HepG2 (cell line): Measurements from ENCODE around the gene COL9A1. TPM values are rescaled to one million over a fixed set of nuclear protein-coding genes. Genes with fewer than 3 reads are reported as not detected.

Experiments used
- ATAC-seq: fragments of 200-7000 bp; cut with Tn5 transposase; 3 replicates; pipeline ENCODE4 v1.9.1; 2020; ENCODE audit warnings: mild to moderate bottlenecking, moderate library complexity
- BruUV-seq: library from RNA; stranded (reverse); fragments of 400-500 nt; replicated peaks from 2 replicates; lab custom pipeline; 2021; lab: Mats Ljungman, UMichigan
- CTCF ChIA-PET: fragments of 300-600 bp; formaldehyde crosslinking; extraction: SDS; loops from one replicate; lab custom pipeline; 2021; ENCODE audit warnings: low total read pairs, inconsistent platforms, low intra/inter-chr PET ratio; lab: Yijun Ruan, JAX
- POLR2A ChIA-PET: fragments of 350-600 bp; sonication (Branson Sonifier 250); formaldehyde crosslinking; loops from one replicate; lab custom pipeline; 2020; ENCODE audit warnings: antibody characterized with exemption, inconsistent platforms; lab: Yijun Ruan, JAX
- DNase-seq: peaks from one replicate; pipeline ENCODE4 v3.0.0-alpha.2; 2015; ENCODE audit warnings: low spot score
- FAIRE-seq: peaks from 3 replicates; lab custom pipeline; 2011; peaks lifted over from hg19 to GRCh38; lab: Jason Lieb, UNC
- H2AFZ ChIP-seq: one replicate; pipeline ENCODE4 v1.6.1; 2011; ENCODE audit warnings: low read length, inconsistent platforms
- H3K27ac ChIP-seq: fragments of 300-600 bp; 3 replicates; pipeline ENCODE4 v1.8.0; 2011; ENCODE audit warnings: mixed run types, mild to moderate bottlenecking, mixed read lengths, low read length, inconsistent platforms; ENCODE audit not compliant: insufficient read depth; ENCODE audit errors: extremely low read length
- H3K27me3 ChIP-seq, 2 experiments: fragments of 200-600 bp in 1 of 2; 2 replicates in 1 of 2; 3 replicates in 1 of 2; pipeline versions ENCODE4 v1.6.0 to v1.8.0; 2011; ENCODE audit warnings: low read length in 2 of 2, mild to moderate bottlenecking in 2 of 2, moderate library complexity in 2 of 2, inconsistent platforms in 1 of 2; ENCODE audit not compliant: insufficient read depth in 2 of 2, control insufficient read depth in 1 of 2
- H3K36me3 ChIP-seq, 2 experiments: fragments of 200-600 bp in 1 of 2; replicated peaks in 1 of 2; 2 replicates in 1 of 2; 3 replicates in 1 of 2; pipeline versions ENCODE4 v1.5.1 to v1.8.0; 2011; ENCODE audit warnings: low read length in 2 of 2, inconsistent platforms in 1 of 2; ENCODE audit not compliant: insufficient read depth in 2 of 2, control insufficient read depth in 1 of 2
- H3K4me1 ChIP-seq: 2 replicates; pipeline ENCODE4 v1.5.1; 2012; ENCODE audit warnings: low read length, inconsistent platforms; ENCODE audit not compliant: insufficient read depth
- H3K4me2 ChIP-seq: 2 replicates; pipeline ENCODE4 v1.6.0; 2011; ENCODE audit warnings: low read depth, low read length, inconsistent platforms
- H3K4me3 ChIP-seq, 3 experiments: fragments of 200-600 bp in 1 of 3; sonication (generic), shearing (Covaris generic) in 1 of 3; replicated peaks in 1 of 3; 2 replicates each; pipeline ENCODE4 v1.5.1; 2011 to 2016; ENCODE audit warnings: low read length in 3 of 3, inconsistent platforms in 2 of 3, low read depth in 2 of 3, mild to moderate bottlenecking in 2 of 3, control low read depth in 1 of 3, mixed read lengths in 1 of 3; ENCODE audit not compliant: insufficient read depth in 1 of 3
- H3K79me2 ChIP-seq: one replicate; pipeline ENCODE4 v1.6.1; 2011; ENCODE audit warnings: low read length, inconsistent platforms; ENCODE audit not compliant: insufficient read depth
- H3K9ac ChIP-seq: 2 replicates; pipeline ENCODE4 v1.6.0; 2011; ENCODE audit warnings: mild to moderate bottlenecking, low read depth, low read length, inconsistent platforms; ENCODE audit not compliant: insufficient read depth
- H3K9me3 ChIP-seq: 2 replicates; pipeline ENCODE4 v1.5.1; 2012; ENCODE audit warnings: mild to moderate bottlenecking, low read length
- H4K20me1 ChIP-seq: 2 replicates; pipeline ENCODE4 v1.6.0; 2011; ENCODE audit warnings: inconsistent platforms, mild to moderate bottlenecking, low read length, moderate library complexity; ENCODE audit not compliant: insufficient read depth
- ATF6 ChIP-seq: sonication (generic); formaldehyde crosslinking; conservative IDR thresholded peaks from 2 replicates; pipeline ENCODE4 v1.4.0; 2020; ENCODE audit warnings: missing genetic modification reagents
- MAFG ChIP-seq: sonication (generic); formaldehyde crosslinking; IDR thresholded peaks from 2 replicates; pipeline ENCODE4 v1.5.1; 2020; ENCODE audit warnings: mild to moderate bottlenecking, missing genetic modification reagents
- NKX3-1 ChIP-seq: sonication (generic); formaldehyde crosslinking; IDR thresholded peaks from 2 replicates; pipeline ENCODE4 v1.5.0; 2020; ENCODE audit warnings: missing genetic modification reagents
- PITX1 ChIP-seq: sonication (generic); formaldehyde crosslinking; IDR thresholded peaks from 2 replicates; pipeline ENCODE4 v1.5.1; 2020; ENCODE audit warnings: mild to moderate bottlenecking, missing genetic modification reagents
- POGZ ChIP-seq: sonication (generic); formaldehyde crosslinking; IDR thresholded peaks from 2 replicates; pipeline ENCODE4 v1.4.0; 2020; ENCODE audit warnings: mild to moderate bottlenecking, missing genetic modification reagents
- SMC3 ChIP-seq: IDR thresholded peaks from 2 replicates; pipeline ENCODE4 v1.6.1; 2011; ENCODE audit warnings: low read length, improper control_type of control experiment
- ZC3H13 ChIP-seq: sonication (generic); formaldehyde crosslinking; IDR thresholded peaks from 2 replicates; pipeline ENCODE4 v1.8.1; 2023; ENCODE audit warnings: mild to moderate bottlenecking, missing genetic modification reagents, moderate library complexity
- ZNF10 ChIP-seq: sonication (generic); formaldehyde crosslinking; IDR thresholded peaks from 2 replicates; pipeline ENCODE4 v1.4.0; 2020; ENCODE audit warnings: mild to moderate bottlenecking, low read depth, missing genetic modification reagents, borderline replicate concordance
- ZNF512 ChIP-seq: sonication (generic); formaldehyde crosslinking; IDR thresholded peaks from 2 replicates; pipeline ENCODE4 v1.4.0; 2020; ENCODE audit warnings: mild to moderate bottlenecking, missing genetic modification reagents
- ZNF691 ChIP-seq: sonication (generic); formaldehyde crosslinking; IDR thresholded peaks from 2 replicates; pipeline ENCODE4 v1.4.0; 2020; ENCODE audit warnings: missing genetic modification reagents, low read depth, mild to moderate bottlenecking, borderline replicate concordance
- ZSCAN25 ChIP-seq: sonication (generic); formaldehyde crosslinking; IDR thresholded peaks from 2 replicates; pipeline ENCODE4 v1.8.0; 2022; ENCODE audit warnings: mild to moderate bottlenecking, missing genetic modification reagents
- WGBS: methylation state at CpG from one replicate; pipeline ENCODE4 v1.1.6; 2017; ENCODE audit warnings: low lambda C conversion rate; 5-methylcytosine and 5-hydroxymethylcytosine counted together
- in situ Hi-C: cut with HindIII; loops from 2 replicates; pipeline ENCODE4 v1.10.0; 2017; ENCODE audit warnings: low pct_unique_long_range_greater_than_20kb; ENCODE audit not compliant: extremely low pct_ligation_motif_present
- intact Hi-C: fragments of 100-400 bp; cut with micrococcal nuclease; formaldehyde crosslinking; loops from one replicate; pipeline ENCODE4 v1.10.0; 2022; ENCODE audit not compliant: unreplicated experiment
- polyA plus RNA-seq, 8 experiments: library from polyadenylated mRNA; depleted of rRNA in 3 of 8; stranded (reverse) in 7 of 8; unstranded in 1 of 8; fragments of >200 nt; fragmentation: Illumina TruSeq in 4 of 8; extraction: Trizol in 4 of 8; gene quantifications; 2 replicates each; pipeline versions ENCODE4 v1.2.1 to v1.2.3, GENCODE V29; 2011 to 2016; ENCODE audit warnings: low read depth in 4 of 8, missing spikeins in 1 of 8, mixed read lengths in 1 of 8; ENCODE audit not compliant: insufficient read depth in 1 of 8
- total RNA-seq, 5 experiments: library from RNA; depleted of rRNA; stranded (reverse); fragments of >200 nt; fragmentation: Illumina TruSeq; extraction: Trizol; gene quantifications; 2 replicates each; pipeline ENCODE4 v1.2.3, GENCODE V29; 2016; ENCODE audit warnings: low read depth in 1 of 5

The COL9A1 gene
- total and polyA plus RNA-seq, 2 of the 13 experiments (the other 11 are each of a cell fraction or from before 2014, with no cell fraction given): 0.08 TPM; not detected in 1

DNA sequence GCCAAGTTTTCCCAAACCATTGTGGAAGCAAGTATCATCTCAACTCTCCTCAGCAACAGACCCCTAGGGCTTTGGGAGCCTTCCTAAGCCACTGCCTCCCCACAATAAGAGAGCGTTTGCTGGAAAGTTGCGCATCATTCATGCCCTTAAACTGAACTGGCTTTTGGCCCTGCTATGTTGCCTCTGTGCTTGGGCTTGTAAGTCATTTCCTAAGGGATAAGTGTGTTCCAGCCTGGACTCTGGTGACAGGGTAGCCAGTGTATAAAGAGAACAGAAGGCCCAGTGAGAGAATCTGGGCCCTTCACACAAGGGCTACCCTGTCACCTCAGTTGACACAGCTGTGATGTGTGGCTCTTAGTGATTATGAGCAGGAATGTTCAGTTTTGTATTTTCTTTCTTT lies 77.8 kb downstream of the COL9A1 start:
- Histone ChIP-seq H3K36me3 (no peaks in the 10 kb centered on the region), H3K9me3 (no peaks in the 10 kb centered on the region), H2AFZ (no peak overlapping the region), H3K79me2 (no peaks in the 10 kb centered on the region), H4K20me1 (no peaks in the 10 kb centered on the region), H3K27ac (no peak overlapping the region), H3K9ac (no peak overlapping the region), H3K4me1 (peaks cover 16% of the 10 kb centered on the region), H3K4me2 (no peak overlapping the region), H3K4me3 (no peak overlapping the region), H3K27me3 (peaks cover 0 to 8% of the 10 kb centered on the region in 2 experiments; a peak in 2 of 5 replicates)
- ChIA-PET POLR2A (no interaction called here), CTCF (no interaction called here)
- TF ChIP-seq PITX1 (CRISPR knock-in tag): no peak
- TF ChIP-seq ZNF10 (CRISPR knock-in tag): no peak
- TF ChIP-seq ZNF512: no peak
- TF ChIP-seq SMC3: no peak
- no peak for FAIRE-seq
- BruUV-seq: no TSS peak
- no peak for DNase-seq
- ATAC-seq: no peak
- in situ Hi-C loops: no loop called here
- 67% methylated on average over 1 of the region's 2 CpGs for WGBS
- intact Hi-C loops: no loop called here

DNA sequence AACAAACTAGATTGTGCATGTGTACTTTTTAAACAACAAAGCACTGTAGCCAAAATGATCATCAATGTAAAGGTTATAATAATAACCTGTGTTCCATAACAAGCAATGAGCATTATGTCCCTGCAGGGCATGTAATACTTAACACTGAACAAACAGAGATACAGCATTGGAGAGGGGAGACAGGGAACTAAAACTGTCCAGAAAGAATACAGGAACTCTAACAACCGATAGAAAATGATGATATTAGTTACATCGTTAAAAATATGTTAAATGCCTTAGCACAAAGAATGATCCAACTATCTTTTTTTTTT lies 80.5 kb downstream of the COL9A1 start:
- POLR2A ChIA-PET: no interaction called here
- H3K4me2 ChIP-seq: no peak overlapping the region
- no peak overlapping the region for H3K9ac ChIP-seq
- peaks cover 16% of the 10 kb centered on the region for H3K4me1 ChIP-seq
- H3K36me3 ChIP-seq: no peaks in the 10 kb centered on the region
- in situ Hi-C loops: loop anchor here (5.0 to 25.0 kb wide), 3 partner anchors 65 to 465 kb away; no protein-coding TSS in a partner anchor
- no peak overlapping the region for H2AFZ ChIP-seq
- no peak overlapping the region for H3K27ac ChIP-seq
- ATAC-seq (peak; percentile 69), DNase-seq (no peak)
- H3K79me2 ChIP-seq: no peaks in the 10 kb centered on the region
- BruUV-seq: no TSS peak
- WGBS: 39% methylated on average over 2 of the region's 2 CpGs
- CTCF ChIA-PET: interaction anchor here (2.3 kb wide), 1 partner anchor 147 kb away, joined by 14 read pairs; no protein-coding TSS in a partner anchor
- H4K20me1 ChIP-seq: no peaks in the 10 kb centered on the region
- H3K4me3 ChIP-seq: no peak overlapping the region
- no peak for TF ChIP-seq ZC3H13 (CRISPR knock-in tag)
- TF ChIP-seq POGZ (CRISPR knock-in tag): no peak
- no peak for TF ChIP-seq ZSCAN25 (CRISPR knock-in tag)
- TF ChIP-seq ZNF691 (CRISPR knock-in tag): no peak
- no peak for TF ChIP-seq NKX3-1 (CRISPR knock-in tag)
- no peak for TF ChIP-seq ATF6 (CRISPR knock-in tag)
- TF ChIP-seq MAFG (CRISPR knock-in tag): no peak
- TF ChIP-seq, all 625 proteins: peak for 0
- Histone ChIP-seq H3K9me3 (no peaks in the 10 kb centered on the region), H3K27me3 (peaks cover 0 to 4% of the 10 kb centered on the region in 2 experiments; a peak in 1 of 5 replicates)
- intact Hi-C loops: loop anchor here (5.0 kb wide), 1 partner anchor 790 kb away; no protein-coding TSS in a partner anchor
- FAIRE-seq: no peak
